RPMI7951 (cell line): ENCODE results near the gene MCUB. TPM values are rescaled to one million over a fixed set of nuclear protein-coding genes. Genes with fewer than 3 reads are reported as not detected.
A peak's percentile ranks its signal among the peaks of the same experiment; 100 is the strongest.
"Not testable (repeated sequence)": the region's sequence is repeated elsewhere in the genome, so short reads cannot be mapped to it uniquely, and the experiment has no call there.

Source experiments
- DNase-seq: peaks from one replicate; pipeline ENCODE4 v3.0.0-alpha.2; 2012; ENCODE audit warnings: low read depth
- total RNA-seq: library from RNA; depleted of rRNA; stranded (reverse); fragments of >200 nt; shearing (Covaris generic); gene quantifications from 2 replicates; pipeline ENCODE4 v1.2.3, GENCODE V29; 2014

MCUB gene
- total RNA-seq, 1 experiment from 2014 or later = 47.5 TPM

GRCh38 chr4:109678472-109678871, 118.4 kb downstream of the MCUB start:
- not testable (repeated sequence) for DNase-seq

- DNase-seq = not testable (repeated sequence)
These were observed 118.9 kb downstream of the MCUB start for GRCh38 chr4:109678925-109679324.

- DNase-seq = no peak
These were observed 122.8 kb downstream of the MCUB start for GRCh38 chr4:109682875-109683274.

GRCh38 chr4:109683621-109684253, 123.7 kb downstream of the MCUB start:
- no peak for DNase-seq

- DNase-seq = no peak
These were observed 124.7 kb downstream of the MCUB start for GRCh38 chr4:109684727-109685126.

- DNase-seq = no peak
These were observed 130.8 kb downstream of the MCUB start for GRCh38 chr4:109690690-109691410.

- DNase-seq = no peak
These were observed 131.4 kb downstream of the MCUB start for GRCh38 chr4:109691411-109691920.

- no peak for DNase-seq
These were observed 138.6 kb downstream of the MCUB start for GRCh38 chr4:109698656-109699055.

- DNase-seq = no peak
These were observed 139.6 kb downstream of the MCUB start for GRCh38 chr4:109699553-109700225.

- DNase-seq = no peak
These were observed 141.7 kb downstream of the MCUB start for GRCh38 chr4:109701566-109702410.

GRCh38 chr4:109702950-109703663, 143.1 kb downstream of the MCUB start, which contains the start of gene CASP6:
Gene CASP6, minus strand, starts transcription at chr4:109703445. Its CDS starts 50 bp downstream, at chr4:109703395.
- peak; percentile 78 for DNase-seq

GRCh38 chr4:109703664-109704361, 143.8 kb downstream of the MCUB start:
- DNase-seq = peak; percentile 30

- no peak for DNase-seq
These were observed 148.4 kb downstream of the MCUB start for GRCh38 chr4:109708435-109708834.

- no peak for DNase-seq
These were observed 148.9 kb downstream of the MCUB start for GRCh38 chr4:109708990-109709389.

- no peak for DNase-seq
These were observed 153.5 kb downstream of the MCUB start for GRCh38 chr4:109713500-109713899.

GRCh38 chr4:109718759-109719158, 158.7 kb downstream of the MCUB start:
- DNase-seq = no peak

GRCh38 chr4:109719604-109720003, 159.6 kb downstream of the MCUB start:
- DNase-seq = no peak

- peak; percentile 64 for DNase-seq
These were observed 161.0 kb downstream of the MCUB start for GRCh38 chr4:109721033-109721432.

- no peak for DNase-seq
These were observed 162.3 kb downstream of the MCUB start for GRCh38 chr4:109722357-109722756.

- DNase-seq = no peak
These were observed 163.1 kb downstream of the MCUB start for GRCh38 chr4:109723110-109723509.
